NCI-H82 (cell line): ENCODE data around the gene CRK.
"Not testable (repeated sequence)": the region's sequence is repeated elsewhere in the genome, so short reads cannot be mapped to it uniquely, and the experiment has no call there.

Experiments used
- DNase-seq: peaks from one replicate; lab custom pipeline; 2025; lab: John Stamatoyannopoulos, UW

CRK gene

GRCh38 chr17:1467898-1468492 lies 12.0 kb upstream of the CRK start:
- no peak for DNase-seq

DNA sequence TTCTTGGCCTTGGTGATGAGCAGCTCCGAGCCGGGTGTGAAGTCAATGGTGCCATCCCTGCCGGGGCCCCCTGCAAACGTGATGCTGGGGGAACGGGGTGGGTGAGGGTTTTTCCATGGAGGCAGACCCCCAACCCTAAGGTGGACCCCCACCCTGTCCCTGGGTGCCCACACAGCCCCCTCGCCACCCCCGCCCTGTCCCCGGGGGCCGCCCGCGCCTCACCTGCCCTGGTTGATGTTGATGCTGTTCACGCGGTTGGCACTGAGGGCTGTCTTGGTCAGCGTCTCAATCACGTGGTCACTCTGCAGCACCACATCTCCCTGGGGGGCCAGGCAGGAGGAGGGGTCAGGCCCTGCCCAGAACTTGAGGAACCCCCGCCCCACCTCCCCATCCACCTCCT lies 11.2 kb upstream of the CRK start:
- no peak for DNase-seq

GRCh38 chr17:1464186-1464585 lies 8.2 kb upstream of the CRK start:
- no peak for DNase-seq

DNA sequence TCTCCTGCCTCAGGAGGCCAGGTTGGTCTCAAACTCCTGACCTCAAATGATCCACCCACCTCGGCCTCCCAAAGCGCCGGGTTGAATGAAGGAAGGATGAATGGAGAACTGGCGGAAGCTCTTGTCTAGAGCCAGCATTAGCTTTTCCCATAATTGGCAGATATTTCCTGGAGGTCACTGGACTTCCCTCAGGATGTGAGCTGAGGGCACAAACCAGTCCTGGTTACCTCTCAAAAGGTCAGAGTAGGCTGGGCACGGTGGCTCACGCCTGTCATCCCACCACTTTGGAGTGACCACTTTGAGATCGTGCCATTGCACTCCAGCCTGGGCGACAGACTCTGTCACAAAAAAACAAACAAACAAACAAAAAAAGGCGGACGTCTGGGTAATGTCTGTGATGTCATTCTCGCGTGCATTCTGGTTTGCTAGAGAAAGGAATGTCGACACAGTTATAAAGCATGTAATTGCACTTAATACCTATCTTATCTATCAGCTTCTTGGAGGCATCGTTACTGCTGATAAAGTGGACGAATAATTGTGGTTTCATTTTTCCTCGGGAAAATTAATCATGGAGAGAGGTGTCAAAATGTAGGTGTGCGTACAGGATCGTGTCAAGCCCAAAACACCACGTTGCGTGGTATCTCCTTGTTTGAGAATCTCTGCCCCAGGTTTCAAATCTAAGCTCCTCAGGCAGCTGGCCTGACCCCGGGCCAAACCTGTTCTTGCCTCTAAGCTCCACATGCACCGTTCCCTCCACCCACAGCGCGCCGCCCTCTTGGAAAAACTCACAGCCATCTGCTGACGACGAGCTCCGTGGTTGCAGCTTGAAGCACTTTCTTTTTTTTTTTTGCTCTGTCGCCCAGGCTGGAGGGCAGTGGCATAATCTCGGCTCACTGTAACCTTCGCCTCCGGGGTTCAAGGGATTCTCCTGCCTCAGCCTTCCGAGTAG lies 6.4 kb upstream of the CRK start:
- peak; percentile 96 for DNase-seq

DNA sequence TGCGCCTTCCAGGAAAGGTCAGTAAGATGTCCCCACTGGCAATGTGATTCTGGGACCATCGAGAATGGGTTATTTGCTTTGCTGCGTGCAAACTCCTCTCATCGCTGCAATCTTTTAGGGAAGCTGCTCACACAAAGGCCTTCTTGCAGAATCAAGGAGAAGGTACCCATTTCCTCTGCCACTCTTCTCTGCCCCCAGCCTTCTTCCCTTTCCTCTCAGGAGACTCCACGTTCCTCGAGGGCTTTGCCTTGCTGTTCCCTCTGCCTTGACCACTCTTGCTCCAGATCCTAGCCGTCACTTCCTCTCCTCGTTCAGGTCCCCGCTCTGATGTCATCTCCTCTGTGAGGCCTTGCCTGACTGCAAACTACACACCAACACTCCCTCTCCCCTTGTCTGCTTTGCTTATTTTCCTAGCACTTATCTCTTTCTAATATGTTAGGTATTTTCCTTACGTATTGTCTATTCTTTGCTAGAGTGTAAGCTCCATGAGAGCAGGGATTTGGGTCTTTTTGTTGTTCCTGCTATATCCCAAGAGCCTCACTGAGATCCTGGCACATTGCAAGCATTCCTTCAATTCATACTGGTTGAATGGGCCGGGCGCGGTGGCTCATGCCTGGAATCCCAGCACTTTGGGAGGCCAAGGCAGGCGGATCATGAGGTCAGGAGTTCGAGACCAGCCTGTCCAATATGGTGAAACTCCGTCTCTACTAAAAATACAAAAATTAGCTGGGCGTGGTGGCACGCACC lies 5.3 kb upstream of the CRK start:
- no peak for DNase-seq

DNA sequence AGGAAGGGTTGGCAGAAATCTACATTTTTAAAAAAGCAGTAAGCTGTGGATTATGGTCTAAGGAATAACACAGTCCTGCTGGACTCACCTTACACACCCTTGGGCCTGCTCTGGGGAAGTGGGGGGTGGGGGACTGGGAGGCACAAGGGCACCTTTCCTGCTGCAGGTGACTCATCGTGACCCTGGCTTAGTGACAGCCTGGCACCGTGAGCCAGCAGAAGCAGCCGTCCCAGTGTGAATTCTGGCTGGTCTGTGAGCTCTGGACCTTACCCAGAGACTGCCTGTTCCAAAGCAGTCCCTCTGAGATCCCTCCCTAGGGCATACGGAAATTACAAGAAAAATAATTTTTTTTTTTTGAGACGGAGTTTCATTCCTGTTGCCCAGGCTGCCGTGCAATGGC lies 4.2 kb upstream of the CRK start:
- DNase-seq, result no peak

DNA sequence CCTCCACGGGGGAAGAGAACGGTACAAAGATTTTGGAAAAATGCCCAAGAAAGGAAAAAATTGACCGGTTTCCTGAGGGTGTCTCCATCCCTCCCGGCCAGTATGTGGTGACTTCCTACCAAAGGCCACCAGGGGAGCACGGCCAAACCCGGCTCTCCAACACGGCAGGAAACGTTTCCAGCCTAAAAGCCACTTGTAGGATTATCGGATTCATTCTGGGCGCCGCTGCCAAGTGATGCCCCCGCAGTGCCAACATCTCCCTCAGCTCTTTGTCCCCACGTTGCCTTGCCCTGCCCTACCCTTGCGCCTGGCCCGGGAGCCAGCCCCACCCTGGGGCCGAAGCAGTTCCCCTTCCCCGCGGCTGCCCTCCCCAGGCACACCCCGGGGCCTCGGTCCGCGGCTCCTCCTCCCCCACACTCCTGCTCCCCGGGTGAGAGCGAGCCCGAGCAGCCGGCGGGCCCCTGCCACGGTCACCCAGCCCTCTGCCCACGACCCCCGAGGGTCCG lies 688 bp downstream of the CRK start:
- DNase-seq, result peak; percentile 84

- no peak for DNase-seq
These were observed 1.5 kb downstream of the CRK start for GRCh38 chr17:1454541-1454940.

DNA sequence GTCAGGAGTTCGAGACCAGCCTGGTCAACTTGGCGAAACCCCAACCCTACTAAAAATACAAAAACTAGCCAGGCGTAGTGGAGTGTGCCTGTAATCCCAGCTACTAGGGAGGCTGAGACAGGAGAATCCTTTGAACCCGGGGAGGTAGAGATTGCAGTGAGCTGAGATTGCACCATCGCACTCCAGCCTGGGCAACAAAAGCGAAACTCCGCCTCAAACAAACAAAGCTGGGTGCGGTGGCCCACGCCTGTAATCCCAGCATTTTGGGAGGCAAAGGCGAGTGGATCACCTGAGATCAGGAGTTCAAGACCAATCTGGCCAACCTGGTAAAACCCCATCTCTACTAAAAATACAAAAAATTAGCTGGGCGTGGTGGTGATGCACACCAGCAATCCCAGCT lies 2.3 kb downstream of the CRK start:
- not testable (repeated sequence) for DNase-seq

GRCh38 chr17:1452836-1453235 lies 3.2 kb downstream of the CRK start:
- no peak for DNase-seq

DNA sequence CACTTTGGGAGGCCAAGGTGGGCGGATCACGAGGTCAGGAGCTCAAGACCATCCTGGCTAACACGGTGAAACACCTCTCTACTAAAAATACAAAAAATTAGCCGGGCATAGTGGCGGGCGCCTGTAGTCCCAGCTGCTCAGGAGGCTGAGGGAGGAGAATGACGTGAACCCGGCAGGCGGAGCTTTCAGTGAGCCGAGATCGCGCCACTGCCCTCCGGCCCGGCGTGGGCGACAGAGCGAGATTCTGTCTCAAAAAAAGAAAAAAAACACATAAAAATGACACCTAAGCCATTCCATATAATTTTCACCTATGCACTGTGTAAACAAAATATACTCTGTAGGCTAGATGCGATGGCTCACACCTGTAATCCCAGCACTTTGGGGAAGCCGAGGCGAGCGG lies 5.8 kb downstream of the CRK start:
- not testable (repeated sequence) for DNase-seq

- DNase-seq, result no peak
These were observed 6.5 kb downstream of the CRK start for GRCh38 chr17:1449412-1449967.

DNA sequence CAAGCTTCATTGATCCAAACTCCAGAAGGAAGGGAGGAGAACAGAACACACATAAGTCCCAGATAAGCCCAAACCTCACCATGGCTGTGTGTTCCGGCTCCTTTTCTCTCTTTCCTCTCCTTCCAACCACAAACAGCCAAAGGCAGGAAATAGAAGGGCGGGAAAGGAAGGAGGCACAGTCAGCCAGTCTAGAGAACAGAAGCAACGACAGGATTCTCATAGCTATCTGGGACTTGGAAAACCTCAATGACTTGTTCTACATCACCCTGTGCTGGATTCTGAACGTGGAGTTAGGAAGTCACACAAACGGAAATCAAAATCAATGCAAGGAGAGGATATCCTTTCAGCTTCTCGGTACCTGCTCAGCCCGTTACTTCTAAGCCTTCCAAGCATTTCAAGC lies 9.0 kb downstream of the CRK start:
- no peak for DNase-seq

DNA sequence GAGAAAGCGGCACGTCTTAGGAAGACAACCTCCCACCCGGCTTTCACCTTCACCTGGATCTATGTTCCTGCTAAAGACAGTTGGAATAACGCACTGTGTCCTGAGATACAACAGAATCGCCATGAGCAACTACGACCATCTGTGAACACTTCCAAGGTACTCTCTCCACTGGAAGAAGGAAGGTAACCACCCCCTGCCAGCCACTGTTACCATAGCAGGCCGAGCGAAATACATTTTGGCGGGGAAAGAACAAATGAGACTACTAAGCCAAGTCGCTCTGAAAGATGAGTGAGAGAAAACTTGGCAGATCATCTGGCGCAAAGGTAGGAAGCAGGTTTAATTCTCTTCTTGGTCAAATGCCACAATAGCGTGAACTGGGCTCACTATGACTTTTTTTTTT lies 9.8 kb downstream of the CRK start:
- no peak for DNase-seq

DNA sequence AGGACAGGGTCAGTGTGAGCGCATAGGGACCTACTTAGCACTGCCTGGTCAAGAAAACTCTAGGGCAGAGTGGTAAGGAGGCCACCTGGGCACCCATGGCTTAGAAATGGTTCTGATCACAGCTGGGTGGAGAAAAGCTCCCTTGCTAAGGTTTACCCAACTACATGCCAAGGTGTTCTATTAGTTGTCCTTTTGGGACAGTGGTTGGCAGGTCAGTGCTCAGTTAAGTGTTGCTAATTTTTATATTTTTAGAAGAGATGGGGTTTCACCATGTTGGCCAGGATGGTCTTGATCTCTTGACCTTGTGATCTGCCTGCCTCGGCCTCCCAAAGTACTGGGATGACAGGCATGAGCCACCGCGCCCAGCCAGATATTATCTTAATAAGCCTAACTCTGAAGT lies 10.3 kb downstream of the CRK start:
- not testable (repeated sequence) for DNase-seq

DNA sequence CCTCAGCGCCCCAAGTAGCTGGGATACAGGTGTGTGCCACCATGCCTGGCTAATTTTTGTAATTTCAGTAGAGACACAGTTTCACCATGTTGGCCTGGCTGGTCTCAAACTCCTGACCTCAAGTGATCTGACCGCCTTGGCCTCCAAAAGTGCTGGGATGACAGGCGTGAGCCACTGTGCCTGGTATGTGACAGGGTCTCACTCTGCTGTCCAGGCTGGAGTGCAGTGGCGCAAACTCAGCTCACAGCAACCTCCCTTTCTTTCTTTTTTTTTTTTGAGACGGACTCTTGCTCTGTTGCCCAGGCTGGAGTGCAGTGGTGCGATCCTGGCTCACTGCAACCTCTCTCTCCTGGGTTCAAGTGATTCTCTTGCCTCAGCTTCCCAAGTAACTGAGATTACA lies 13.3 kb downstream of the CRK start:
- not testable (repeated sequence) for DNase-seq

- DNase-seq, result no peak
These were observed 13.8 kb downstream of the CRK start for GRCh38 chr17:1442187-1442586.

DNA sequence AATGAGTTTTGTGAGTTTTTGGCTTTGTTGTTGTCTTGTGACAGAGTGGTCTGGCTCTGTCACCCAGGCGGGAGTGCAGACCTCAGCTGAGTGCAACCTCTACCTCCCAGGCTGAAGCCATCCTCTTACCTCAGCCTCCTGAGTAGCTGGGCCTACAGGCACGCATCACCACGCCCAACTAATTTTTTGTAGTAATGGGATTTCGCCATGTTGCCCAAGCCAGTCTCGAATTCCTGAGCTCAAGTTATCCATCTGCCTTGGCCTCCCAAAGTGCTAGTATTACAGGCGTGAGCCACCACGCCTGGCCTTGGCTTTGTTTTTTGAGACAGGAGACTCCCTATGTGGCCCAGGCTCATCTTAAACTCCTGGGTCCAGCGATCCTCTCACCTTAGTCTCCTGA lies 15.1 kb downstream of the CRK start:
- DNase-seq, result no peak

- no peak for DNase-seq
These were observed 17.4 kb downstream of the CRK start for GRCh38 chr17:1438593-1439083.

- no peak for DNase-seq
These were observed 20.7 kb downstream of the CRK start for GRCh38 chr17:1435326-1435725.

DNA sequence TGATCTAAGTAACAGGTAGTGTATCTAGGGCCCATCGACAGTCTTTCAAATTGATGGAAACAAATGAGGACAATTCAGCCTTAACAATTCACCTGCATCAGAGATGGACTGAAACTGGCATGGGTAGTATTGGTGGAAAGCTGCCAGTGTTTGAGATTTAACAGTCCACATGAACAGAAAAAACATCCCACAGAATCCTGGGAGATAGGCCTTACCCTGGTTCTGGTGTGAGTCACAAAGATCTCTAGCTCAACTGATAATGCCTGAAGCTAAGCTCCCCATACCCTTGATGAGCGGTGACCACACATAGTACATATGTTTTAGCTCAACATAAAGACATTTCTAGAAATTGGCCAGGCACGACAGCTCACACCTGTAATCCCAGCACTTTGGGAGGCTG lies 21.9 kb downstream of the CRK start:
- no peak for DNase-seq

DNA sequence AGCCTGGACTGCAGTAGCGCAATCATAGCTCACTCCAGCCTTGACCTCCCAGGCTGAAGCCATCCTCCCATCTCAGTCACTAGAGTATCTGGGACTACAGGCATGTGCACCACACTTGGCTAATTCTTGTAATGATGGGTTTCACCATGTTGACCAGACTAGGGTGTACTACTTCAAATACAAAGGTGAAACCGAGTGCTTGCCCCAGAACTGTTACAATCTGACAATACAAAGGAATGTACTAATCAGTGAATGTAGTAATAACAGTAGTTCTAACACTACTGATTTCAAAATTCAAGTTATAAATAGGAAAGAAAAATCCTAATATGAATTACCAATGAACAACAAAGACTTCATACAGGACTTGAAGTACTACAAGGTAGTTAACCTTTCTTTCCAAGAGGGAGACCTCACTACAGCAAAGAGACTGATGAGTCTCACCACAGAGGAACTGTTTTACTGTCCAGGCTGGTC lies 24.4 kb downstream of the CRK start:
- no peak for DNase-seq
